AG04450 (cell line): Measurements from ENCODE around the gene IMMP2L. TPM values are rescaled to one million over a fixed set of nuclear protein-coding genes. Genes with fewer than 3 reads are reported as not detected.

ENCODE experiments used
- CTCF ChIA-PET: fragments of 300-600, 350-600 bp; formaldehyde crosslinking; extraction: SDS; loops from one replicate; lab custom pipeline; 2022; ENCODE audit warnings: antibody characterized with exemption, inconsistent platforms; lab: Charles Lee
- POLR2A ChIA-PET: fragments of 350-600 bp; formaldehyde crosslinking; extraction: SDS; loops from one replicate; lab custom pipeline; 2021; ENCODE audit warnings: antibody characterized with exemption, inconsistent platforms; lab: Yijun Ruan, JAX
- DNase-seq: peaks from one replicate; pipeline ENCODE4 v3.0.0-alpha.2; 2011; ENCODE audit warnings: low read depth, low spot score
- H3K27ac ChIP-seq: one replicate; pipeline ENCODE4 v1.5.1; 2012; ENCODE audit warnings: low read depth, low read length, control low read depth
- H3K27me3 ChIP-seq: one replicate; pipeline ENCODE4 v1.6.0; 2012; ENCODE audit warnings: low read length; ENCODE audit not compliant: control insufficient read depth, insufficient read depth
- H3K4me3 ChIP-seq: 2 replicates; pipeline ENCODE4 v1.5.1; 2011; ENCODE audit warnings: mild to moderate bottlenecking, low read depth, low read length, control low read depth
- H3K9me3 ChIP-seq: 2 replicates; pipeline ENCODE4 v1.5.1; 2012; ENCODE audit warnings: low read length; ENCODE audit not compliant: control insufficient read depth, insufficient read depth
- CTCF ChIP-seq: IDR thresholded peaks from 2 replicates; pipeline ENCODE4 v1.5.1; 2011; ENCODE audit warnings: low read depth, low read length, control low read depth, inconsistent platforms
- polyA plus RNA-seq: library from polyadenylated mRNA; depleted of rRNA; stranded (reverse); fragments of >200 nt; gene quantifications from 2 replicates; pipeline ENCODE4 v1.2.3, GENCODE V29; 2011

IMMP2L gene
- polyA plus RNA-seq, 1 experiment, result 8.0 TPM

GRCh38 chr7:111498391-111499007, 63.8 kb downstream of the IMMP2L start:
- Histone ChIP-seq H3K9me3 (peaks cover 6% of the 10 kb centered on the region; the same call in 1 of the 2 replicates), H3K27me3 (no peaks in the 10 kb centered on the region), H3K4me3 (no peak overlapping the region), H3K27ac (no peak overlapping the region)
- no peak for DNase-seq
- ChIA-PET CTCF (interaction anchor here (0.6 to 1.1 kb wide), 4 partner anchors 10 to 1805 kb away, joined by 3 to 6 read pairs (median 4); no protein-coding TSS in a partner anchor), POLR2A (no interaction called here)
- TF ChIP-seq CTCF, result no peak

- Histone ChIP-seq H3K9me3 (peaks cover 4% of the 10 kb centered on the region; the same call in 1 of the 2 replicates), H3K27ac (no peak overlapping the region), H3K4me3 (no peak overlapping the region), H3K27me3 (no peaks in the 10 kb centered on the region)
- POLR2A ChIA-PET, result no interaction called here
- TF ChIP-seq CTCF, result no peak
- CTCF ChIA-PET, result interaction anchor here (1.0 kb wide), 1 partner anchor 241 kb away, joined by 3 read pairs; no protein-coding TSS in a partner anchor
- DNase-seq, result no peak
These were observed 67.0 kb downstream of the IMMP2L start for GRCh38 chr7:111495173-111495810.

- TF ChIP-seq CTCF, result no peak
- Histone ChIP-seq H3K27ac (no peak overlapping the region), H3K4me3 (no peak overlapping the region), H3K27me3 (no peaks in the 10 kb centered on the region), H3K9me3 (no peaks in the 10 kb centered on the region)
- ChIA-PET CTCF (no interaction called here), POLR2A (no interaction called here)
- no peak for DNase-seq
These were observed 70.1 kb downstream of the IMMP2L start for GRCh38 chr7:111492234-111492633.

GRCh38 chr7:111486472-111487142, 75.7 kb downstream of the IMMP2L start:
- no peak overlapping the region for H3K27ac ChIP-seq
- ChIA-PET POLR2A (no interaction called here), CTCF (no interaction called here)
- H3K9me3 ChIP-seq, result no peaks in the 10 kb centered on the region
- H3K27me3 ChIP-seq, result no peaks in the 10 kb centered on the region
- TF ChIP-seq CTCF, result peak; percentile 77
- peak; percentile 23 for DNase-seq
- no peak overlapping the region for H3K4me3 ChIP-seq
